Spinal cord (tissue), 10 donors: ENCODE data around the gene PRR15. TPM values are rescaled to one million over a fixed set of nuclear protein-coding genes. Genes with fewer than 3 reads are reported as not detected.

Experiments used
- DNase-seq, 6 donors: peaks; one replicate each; pipeline versions ENCODE4 v3.0.0 to v3.0.0-alpha.2; 2013 to 2015; ENCODE audit warnings: low spot score in 6 of 6, low read depth in 4 of 6
- H3K27ac ChIP-seq: one replicate; pipeline ENCODE4 v1.5.1; 2013; ENCODE audit warnings: low read depth, low read length, control low read depth
- H3K27me3 ChIP-seq: one replicate; pipeline ENCODE4 v1.6.1; 2013; ENCODE audit warnings: low read length; ENCODE audit not compliant: control insufficient read depth, insufficient read depth
- H3K36me3 ChIP-seq: one replicate; pipeline ENCODE4 v1.6.1; 2013; ENCODE audit warnings: low read length; ENCODE audit not compliant: control insufficient read depth, insufficient read depth
- H3K4me1 ChIP-seq: one replicate; pipeline ENCODE4 v1.6.1; 2013; ENCODE audit warnings: low read length; ENCODE audit not compliant: control insufficient read depth, insufficient read depth
- H3K4me3 ChIP-seq: one replicate; pipeline ENCODE4 v1.5.1; 2013; ENCODE audit warnings: low read depth, low read length, control low read depth
- H3K9me3 ChIP-seq: one replicate; pipeline ENCODE4 v1.6.1; 2013; ENCODE audit warnings: low read length; ENCODE audit not compliant: control insufficient read depth, insufficient read depth
- WGBS: methylation state at CpG from one replicate; pipeline ENCODE4 v1.1.5; 2013; ENCODE audit warnings: missing lambda C conversion rate; ENCODE audit not compliant: insufficient coverage; 5-methylcytosine and 5-hydroxymethylcytosine counted together
- polyA plus RNA-seq, 2 donors: library from polyadenylated mRNA; unstranded; fragments of 120-200 nt; gene quantifications; one replicate each; pipeline ENCODE4 v1.2.1, GENCODE V29; 2013; ENCODE audit not compliant: insufficient read length in 2 of 2
- total RNA-seq, 2 donors: library from RNA; depleted of rRNA in 1 of 2; stranded (reverse); fragments of 120-200 nt in 1 of 2; fragments of >200 nt in 1 of 2; gene quantifications; one replicate each; pipeline versions ENCODE4 v1.2.3 to v1.2.4, GENCODE V29; 2013 to 2014
- donor health status: healthy.

Gene PRR15
- total and polyA plus RNA-seq, 4 donors, result 0.29 to 1.2 (median 0.34) TPM

GRCh38 chr7:29565982-29566746 lies 2.5 kb downstream of the PRR15 start:
- WGBS, result under 1% methylated on average over 46 of the region's 56 CpGs
- Histone ChIP-seq H3K4me3 (peak overlapping the region; percentile 28), H3K9me3 (no peaks in the 10 kb centered on the region), H3K27ac (no peak overlapping the region), H3K27me3 (peaks cover 68% of the 10 kb centered on the region), H3K4me1 (peaks cover 45% of the 10 kb centered on the region), H3K36me3 (no peaks in the 10 kb centered on the region)
- DNase-seq, result peak in 2 of 6 donors; percentile 25 to 41

- Histone ChIP-seq H3K4me1 (peaks cover 45% of the 10 kb centered on the region), H3K9me3 (no peaks in the 10 kb centered on the region), H3K36me3 (no peaks in the 10 kb centered on the region), H3K27ac (no peak overlapping the region), H3K27me3 (peaks cover 66% of the 10 kb centered on the region), H3K4me3 (no peak overlapping the region)
- no CpG with 5 or more reads among the region's 2 CpGs for WGBS
- DNase-seq, result no peak
These were observed 3.5 kb downstream of the PRR15 start for GRCh38 chr7:29567174-29567573.

- Histone ChIP-seq H3K9me3 (no peaks in the 10 kb centered on the region), H3K36me3 (no peaks in the 10 kb centered on the region), H3K27me3 (peaks cover 43% of the 10 kb centered on the region), H3K27ac (no peak overlapping the region), H3K4me1 (peaks cover 22% of the 10 kb centered on the region), H3K4me3 (no peak overlapping the region)
- no peak for DNase-seq
- 89% methylated on average over 1 of the region's 6 CpGs for WGBS
These were observed 6.0 kb downstream of the PRR15 start for GRCh38 chr7:29569648-29570047.

GRCh38 chr7:29572558-29572957 lies 8.9 kb downstream of the PRR15 start:
- no CpG with 5 or more reads among the region's 2 CpGs for WGBS
- no peaks in the 10 kb centered on the region for H3K4me1 ChIP-seq

GRCh38 chr7:29573567-29573966 lies 9.9 kb downstream of the PRR15 start:
- H3K4me1 ChIP-seq, result no peaks in the 10 kb centered on the region
- H3K9me3 ChIP-seq, result peaks cover 7% of the 10 kb centered on the region
- no peak for DNase-seq
- H3K36me3 ChIP-seq, result no peaks in the 10 kb centered on the region
- WGBS, result 86% methylated on average over 2 of the region's 3 CpGs
- H3K27me3 ChIP-seq, result peaks cover 10% of the 10 kb centered on the region
- H3K27ac ChIP-seq, result no peak overlapping the region
- no peak overlapping the region for H3K4me3 ChIP-seq

More at GRCh38 chr7:29572558-29572957, 8.9 kb downstream of the PRR15 start:
- no peak overlapping the region for H3K27ac ChIP-seq
- no peak overlapping the region for H3K4me3 ChIP-seq
- DNase-seq, result no peak
- H3K9me3 ChIP-seq, result peaks cover 4% of the 10 kb centered on the region
- H3K36me3 ChIP-seq, result no peaks in the 10 kb centered on the region
- H3K27me3 ChIP-seq, result peaks cover 14% of the 10 kb centered on the region

- Histone ChIP-seq H3K27ac (no peak overlapping the region), H3K9me3 (peaks cover 7% of the 10 kb centered on the region), H3K4me3 (no peak overlapping the region), H3K4me1 (no peaks in the 10 kb centered on the region), H3K27me3 (peaks cover 5% of the 10 kb centered on the region), H3K36me3 (no peaks in the 10 kb centered on the region)
- no peak for DNase-seq
- WGBS, result 86% methylated on average over 2 of the region's 3 CpGs
These were observed 11.0 kb downstream of the PRR15 start for GRCh38 chr7:29574659-29575058.

- no peaks in the 10 kb centered on the region for H3K4me1 ChIP-seq
- no peak for DNase-seq
These were observed 23.7 kb downstream of the PRR15 start for GRCh38 chr7:29587195-29587808.

GRCh38 chr7:29588212-29588611 lies 24.6 kb downstream of the PRR15 start:
- Histone ChIP-seq H3K9me3 (no peaks in the 10 kb centered on the region), H3K4me3 (no peak overlapping the region), H3K4me1 (no peaks in the 10 kb centered on the region), H3K36me3 (no peaks in the 10 kb centered on the region), H3K27me3 (no peaks in the 10 kb centered on the region), H3K27ac (no peak overlapping the region)
- no peak for DNase-seq
- 93% methylated on average over 2 of the region's 2 CpGs for WGBS

More at GRCh38 chr7:29587195-29587808, 23.7 kb downstream of the PRR15 start:
- Histone ChIP-seq H3K27ac (no peak overlapping the region), H3K36me3 (no peaks in the 10 kb centered on the region), H3K27me3 (no peaks in the 10 kb centered on the region), H3K9me3 (no peaks in the 10 kb centered on the region), H3K4me3 (no peak overlapping the region)
- WGBS, result 100% methylated on average over 1 of the region's 3 CpGs

- no peaks in the 10 kb centered on the region for H3K4me1 ChIP-seq
- DNase-seq, result peak in 1 of 6 donors; percentile 16
- H3K36me3 ChIP-seq, result no peaks in the 10 kb centered on the region
- no peak overlapping the region for H3K27ac ChIP-seq
- H3K9me3 ChIP-seq, result no peaks in the 10 kb centered on the region
- 57% methylated on average over 7 of the region's 8 CpGs for WGBS
- no peak overlapping the region for H3K4me3 ChIP-seq
- no peaks in the 10 kb centered on the region for H3K27me3 ChIP-seq
These were observed 25.5 kb downstream of the PRR15 start for GRCh38 chr7:29588900-29589696.
